Measurements from ENCODE around the gene CYFIP2. TPM values are rescaled to one million over a fixed set of nuclear protein-coding genes. Genes with fewer than 3 reads are reported as not detected.

The CYFIP2 gene
- total RNA-seq, result 100 to 1,000 TPM in 2 of 8 experiments, 10 to 100 TPM in 5, 1 to 10 TPM in 1; 8.0 to 116 (median 88.5) TPM

GRCh38 chr5:157265714-157266285, at the start of gene CYFIP2:
Gene CYFIP2 (plus strand): TSS chr5:157266123. CDS start chr5:157285362, 19,239 bp downstream.
- peak within 1 kb of the TSS; percentile 52 to 94 (median 76) for H3K4me3 ChIP-seq
- H3K4me1 ChIP-seq (replicated peaks in 1 of 2), result peaks cover 25 to 32% of the 10 kb centered on the region in 2 donors
- H3K27ac ChIP-seq, result peak within 1 kb of the TSS; percentile 82 to 90
- WGBS, 10 experiments, result 0% methylated on average over 1 to 2 of the region's 58 CpGs; no CpG with 5 or more reads in 8 of the 10 experiments
- ATAC-seq (replicated peaks in 6 of 8), result peak; percentile 86 to 95 (median 90)
- in situ Hi-C loops (cut with MboI; ENCODE audit: low pct_unique_long_range_greater_than_20kb in 2 of 9, low sequenced_read_pairs in 9 of 9, unreplicated experiment in 9 of 9), result no loop called here

GRCh38 chr5:157216391-157217142, 49.4 kb upstream of the CYFIP2 start:
- peak in 2 of 8 experiments; percentile 71 to 73 for ATAC-seq (replicated peaks in 6 of 8)
- no peak overlapping the region for H3K27ac ChIP-seq
- in situ Hi-C loops (cut with MboI; ENCODE audit: low pct_unique_long_range_greater_than_20kb in 2 of 9, low sequenced_read_pairs in 9 of 9, unreplicated experiment in 9 of 9), result no loop called here
- WGBS, 10 experiments, result 20 to 92% (median 80%) methylated on average over 2 to 6 of the region's 6 CpGs; no CpG with 5 or more reads in 1 of the 10 experiments
- H3K4me3 ChIP-seq, result no peak overlapping the region
- peaks cover 4 to 17% of the 10 kb centered on the region in 2 donors for H3K4me1 ChIP-seq (replicated peaks in 1 of 2)

- Histone ChIP-seq H3K4me3 (no peak overlapping the region), H3K4me1 (replicated peaks in 1 of 2) (peaks cover 4 to 17% of the 10 kb centered on the region in 2 donors), H3K27ac (no peak overlapping the region)
- 13 to 93% (median 73%) methylated on average over 1 to 4 of the region's 5 CpGs; no CpG with 5 or more reads in 1 of the 10 experiments for WGBS, 10 experiments
- in situ Hi-C loops (cut with MboI; ENCODE audit: low pct_unique_long_range_greater_than_20kb in 2 of 9, low sequenced_read_pairs in 9 of 9, unreplicated experiment in 9 of 9), result no loop called here
- peak in 3 of 8 experiments; percentile 44 to 83 (median 62) for ATAC-seq (replicated peaks in 6 of 8)
Observed at GRCh38 chr5:157217289-157218024, 48.5 kb upstream of the CYFIP2 start.

DNA sequence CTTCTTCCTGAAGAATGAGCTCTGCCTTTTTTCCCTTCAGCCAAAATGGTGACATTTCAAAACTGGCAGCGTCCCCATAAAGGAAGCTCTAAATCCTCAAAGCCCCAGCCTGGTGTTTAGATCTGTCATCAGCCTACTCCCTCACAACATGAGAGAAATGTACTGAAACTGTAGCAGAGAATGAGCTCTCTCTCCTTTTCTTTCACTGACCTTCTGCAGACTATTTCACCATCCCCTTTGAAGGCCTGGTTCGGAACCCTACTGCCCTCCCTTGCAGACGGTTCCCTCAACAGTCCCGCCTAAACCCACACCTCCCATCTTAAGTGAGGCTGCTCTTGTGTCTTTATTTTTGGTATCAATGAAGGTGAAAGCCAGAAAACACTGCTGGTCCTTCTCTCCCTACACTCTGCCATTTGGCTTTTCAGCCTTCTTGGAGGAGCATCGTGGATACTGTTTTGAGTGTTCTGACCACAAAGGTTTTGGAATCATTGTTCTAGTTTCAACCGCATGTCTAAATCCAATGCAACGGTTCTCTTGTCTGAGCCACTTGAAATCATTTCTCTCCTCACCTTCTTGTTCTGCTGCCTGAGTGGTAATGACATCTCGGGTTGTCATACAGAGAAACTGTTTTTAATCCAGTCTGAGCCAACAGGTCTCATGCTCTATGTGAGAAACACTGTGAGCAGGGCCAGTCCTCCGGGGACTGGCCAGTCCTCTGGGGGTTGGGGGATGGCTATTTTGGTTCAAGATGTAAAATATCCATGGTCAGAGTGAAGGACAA, 46.2 kb upstream of the CYFIP2 start:
- H3K4me3 ChIP-seq, result no peak overlapping the region
- H3K4me1 ChIP-seq (replicated peaks in 1 of 2), result peaks cover 4 to 9% of the 10 kb centered on the region in 2 donors
- in situ Hi-C loops (cut with MboI; ENCODE audit: low pct_unique_long_range_greater_than_20kb in 2 of 9, low sequenced_read_pairs in 9 of 9, unreplicated experiment in 9 of 9), result no loop called here
- no peak for ATAC-seq (replicated peaks in 6 of 8)
- H3K27ac ChIP-seq, result no peak overlapping the region
- 13 to 93% (median 82%) methylated on average over 3 to 7 of the region's 9 CpGs; no CpG with 5 or more reads in 1 of the 10 experiments for WGBS, 10 experiments

GRCh38 chr5:157221959-157222358, 44.0 kb upstream of the CYFIP2 start:
- no peak overlapping the region for H3K27ac ChIP-seq
- no peak for ATAC-seq (replicated peaks in 6 of 8)
- no peaks in the 10 kb centered on the region for H3K4me1 ChIP-seq (replicated peaks in 1 of 2)
- in situ Hi-C loops (cut with MboI; ENCODE audit: low pct_unique_long_range_greater_than_20kb in 2 of 9, low sequenced_read_pairs in 9 of 9, unreplicated experiment in 9 of 9), result no loop called here
- no peak overlapping the region for H3K4me3 ChIP-seq
- 40 to 98% (median 89%) methylated on average over 1 to 5 of the region's 5 CpGs; no CpG with 5 or more reads in 2 of the 10 experiments for WGBS, 10 experiments

DNA sequence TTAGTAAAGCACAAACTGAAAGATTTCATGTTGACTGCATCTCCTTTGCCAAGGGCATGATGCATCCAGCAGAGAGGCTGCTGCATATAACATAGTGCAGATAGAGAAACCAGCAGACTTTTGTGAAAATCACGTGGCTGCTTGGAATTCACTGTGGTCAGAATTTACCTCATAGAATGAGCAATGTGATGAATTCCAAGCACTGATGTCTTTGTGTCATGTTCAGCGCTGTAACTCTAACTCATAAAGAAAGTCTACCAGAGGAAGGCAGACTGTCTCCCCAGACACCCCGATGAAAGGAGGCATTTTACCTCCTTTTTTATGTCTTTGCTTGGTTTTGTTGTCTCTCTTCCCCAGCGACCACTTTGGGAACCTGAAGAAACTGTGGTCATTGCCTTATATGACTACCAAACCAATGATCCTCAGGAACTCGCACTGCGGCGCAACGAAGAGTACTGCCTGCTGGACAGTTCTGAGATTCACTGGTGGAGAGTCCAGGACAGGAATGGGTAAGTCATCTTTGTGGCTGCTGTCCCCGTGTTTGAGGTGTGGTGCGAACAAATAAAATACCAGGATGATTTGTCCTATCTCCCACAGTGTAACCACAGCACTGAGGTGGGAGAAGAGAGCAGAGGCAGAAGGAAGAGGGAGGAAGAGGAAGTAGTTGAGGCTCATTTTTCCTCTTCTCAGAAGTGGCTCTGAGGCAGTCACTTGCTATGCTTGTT, 43.3 kb upstream of the CYFIP2 start:
- WGBS, 10 experiments, result 0 to 91% (median 79%) methylated on average over 1 to 9 of the region's 10 CpGs
- in situ Hi-C loops (cut with MboI; ENCODE audit: low pct_unique_long_range_greater_than_20kb in 2 of 9, low sequenced_read_pairs in 9 of 9, unreplicated experiment in 9 of 9), result no loop called here

DNA sequence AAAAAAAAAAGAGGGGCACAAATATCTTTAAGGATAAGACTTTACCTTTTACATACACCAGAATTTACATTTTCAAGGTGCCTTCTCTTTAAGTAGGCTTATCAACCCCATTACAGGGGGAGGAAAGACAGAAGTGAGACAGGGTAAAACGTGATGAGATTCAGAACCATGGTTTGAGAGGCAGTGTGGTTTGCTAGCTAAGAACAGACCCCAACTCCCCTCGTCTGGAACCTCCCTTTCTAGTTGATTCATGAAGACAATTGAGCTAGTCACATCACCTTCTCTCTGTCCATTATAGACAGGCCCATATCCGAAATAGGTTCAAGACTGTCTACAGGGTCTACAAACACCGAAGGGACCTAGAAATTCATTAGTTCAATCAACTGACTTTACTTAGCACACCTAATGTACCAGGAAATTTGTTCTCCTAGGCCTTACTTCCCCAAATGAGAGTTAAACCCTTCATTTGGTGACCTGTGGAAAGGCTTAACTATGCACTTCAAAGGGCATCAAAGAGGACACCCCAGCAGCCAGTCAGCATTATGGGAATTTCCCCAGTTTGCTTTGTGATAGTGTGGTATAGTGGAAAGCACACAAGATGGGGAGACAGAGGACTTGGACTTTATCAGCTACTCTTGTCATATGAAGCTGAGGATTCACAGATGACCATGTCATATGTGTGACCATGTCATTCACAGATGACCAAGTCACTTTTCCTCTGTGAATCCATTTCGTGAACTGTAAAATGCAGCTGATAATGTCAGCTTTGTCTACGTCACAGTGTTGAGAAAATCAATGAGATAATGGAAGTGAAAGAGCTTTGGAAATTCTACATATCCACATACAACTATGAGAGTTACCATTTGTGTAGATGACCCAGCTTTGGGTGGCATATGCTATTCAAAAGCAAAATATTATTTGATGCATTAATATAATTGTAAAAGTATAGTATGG, 40.2 kb upstream of the CYFIP2 start:
- in situ Hi-C loops (cut with MboI; ENCODE audit: low pct_unique_long_range_greater_than_20kb in 2 of 9, low sequenced_read_pairs in 9 of 9, unreplicated experiment in 9 of 9), result no loop called here
- H3K4me1 ChIP-seq (replicated peaks in 1 of 2), result no peaks in the 10 kb centered on the region
- H3K4me3 ChIP-seq, result no peak overlapping the region
- whole genome bisulfite sequencing, 10 experiments, result 29 to 85% (median 60%) methylated on average over 1 to 6 of the region's 6 CpGs; no CpG with 5 or more reads in 1 of the 10 experiments
- no peak for ATAC-seq (replicated peaks in 6 of 8)
- no peak overlapping the region for H3K27ac ChIP-seq

More for the DNA sequence above, 43.3 kb upstream of the CYFIP2 start:
- Histone ChIP-seq H3K27ac (no peak overlapping the region), H3K4me3 (peak overlapping the region in 1 of 5 donors; percentile 20), H3K4me1 (replicated peaks in 1 of 2) (no peaks in the 10 kb centered on the region)
- peak in 5 of 8 experiments; percentile 31 to 99 (median 65) for ATAC-seq (replicated peaks in 6 of 8)

GRCh38 chr5:157230610-157231009, 35.3 kb upstream of the CYFIP2 start:
- in situ Hi-C loops (cut with MboI; ENCODE audit: low pct_unique_long_range_greater_than_20kb in 2 of 9, low sequenced_read_pairs in 9 of 9, unreplicated experiment in 9 of 9), result no loop called here
- Histone ChIP-seq H3K4me3 (no peak overlapping the region), H3K27ac (no peak overlapping the region), H3K4me1 (replicated peaks in 1 of 2) (no peaks in the 10 kb centered on the region)
- ATAC-seq (replicated peaks in 6 of 8), result no peak

- WGBS, 10 experiments, result 50 to 100% (median 88%) methylated on average over 1 to 5 of the region's 6 CpGs; no CpG with 5 or more reads in 3 of the 10 experiments
- H3K4me3 ChIP-seq, result no peak overlapping the region
- no peak for ATAC-seq (replicated peaks in 6 of 8)
- in situ Hi-C loops (cut with MboI; ENCODE audit: low pct_unique_long_range_greater_than_20kb in 2 of 9, low sequenced_read_pairs in 9 of 9, unreplicated experiment in 9 of 9), result no loop called here
- H3K4me1 ChIP-seq (replicated peaks in 1 of 2), result no peaks in the 10 kb centered on the region
- no peak overlapping the region for H3K27ac ChIP-seq
Observed at GRCh38 chr5:157232706-157233105, 33.2 kb upstream of the CYFIP2 start.

DNA sequence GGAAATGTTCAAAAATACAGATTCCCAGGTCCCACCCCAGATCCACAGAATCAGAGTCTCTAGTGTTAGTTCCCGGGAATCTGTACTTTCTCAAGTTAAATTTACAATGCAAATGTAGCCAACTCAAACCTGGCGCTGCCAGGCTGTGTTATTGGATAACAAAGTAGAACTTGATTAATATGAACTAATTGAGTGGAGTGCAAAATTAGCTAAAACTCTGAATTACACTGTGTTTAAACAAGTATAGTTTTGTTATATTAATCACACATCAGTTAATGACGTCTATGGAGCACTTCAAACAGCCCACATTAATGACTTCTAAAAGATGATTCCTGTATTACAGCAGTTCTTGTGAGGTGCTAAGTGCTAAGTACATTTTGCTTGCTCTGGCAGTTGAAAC, 32.4 kb upstream of the CYFIP2 start:
- Histone ChIP-seq H3K4me1 (replicated peaks in 1 of 2) (no peaks in the 10 kb centered on the region), H3K27ac (no peak overlapping the region), H3K4me3 (no peak overlapping the region)
- in situ Hi-C loops (cut with MboI; ENCODE audit: low pct_unique_long_range_greater_than_20kb in 2 of 9, low sequenced_read_pairs in 9 of 9, unreplicated experiment in 9 of 9), result no loop called here
- WGBS, 10 experiments, result 40 to 100% (median 72%) methylated on average over 1 to 3 of the region's 3 CpGs; no CpG with 5 or more reads in 4 of the 10 experiments
- ATAC-seq (replicated peaks in 6 of 8), result no peak

GRCh38 chr5:157236423-157236822, 29.5 kb upstream of the CYFIP2 start:
- no peak for ATAC-seq (replicated peaks in 6 of 8)
- H3K4me3 ChIP-seq, result no peak overlapping the region
- no peaks in the 10 kb centered on the region for H3K4me1 ChIP-seq (replicated peaks in 1 of 2)
- WGBS, 10 experiments, result 46 to 100% (median 78%) methylated on average over 1 to 3 of the region's 3 CpGs
- H3K27ac ChIP-seq, result no peak overlapping the region
- in situ Hi-C loops (cut with MboI; ENCODE audit: low pct_unique_long_range_greater_than_20kb in 2 of 9, low sequenced_read_pairs in 9 of 9, unreplicated experiment in 9 of 9), result no loop called here

Data from motor neuron (in vitro differentiated cells).